Activated CD4-positive, alpha-beta T cell treated with anti-CD3 and anti-CD28 coated beads, Interleukin-2, amount 50 U/mL, for 48 hours (primary cell): ENCODE data around the gene KLHL12.

ENCODE experiments used
- DNase-seq, 2 experiments: peaks; one replicate each; pipeline ENCODE4 v3.0.0-alpha.2; 2020

The KLHL12 gene

GRCh38 chr1:202926581-202927491, at the start of gene KLHL12:
TSS of gene KLHL12 (minus strand) at chr1:202927234. CDS start at chr1:202925162, 2,072 bp downstream.
- peak; percentile 95 to 96 for DNase-seq

GRCh38 chr1:202976633-202977032, 49.6 kb upstream of the KLHL12 start:
- no peak for DNase-seq

DNA sequence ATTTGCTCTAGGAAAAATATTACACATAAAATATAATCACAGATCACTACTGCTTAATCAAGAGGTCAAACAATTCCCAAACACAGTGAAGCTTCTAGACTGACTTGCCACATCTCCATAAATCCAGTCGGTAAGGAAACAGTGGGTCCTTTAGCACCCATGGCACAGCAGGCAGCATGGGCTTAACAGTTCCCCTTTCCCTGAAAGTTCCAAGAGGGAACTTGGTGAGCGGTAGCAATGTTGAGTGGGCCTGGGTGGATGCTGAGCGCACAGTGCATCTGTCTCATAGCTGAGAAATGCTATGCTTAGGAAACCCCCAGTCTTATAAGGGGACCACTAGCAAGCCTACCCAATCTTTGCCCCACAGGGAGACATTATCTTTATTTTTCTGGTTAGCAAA, 47.8 kb upstream of the KLHL12 start:
- DNase-seq, result no peak

GRCh38 chr1:202972046-202972445, 45.0 kb upstream of the KLHL12 start:
- DNase-seq, result no peak

DNA sequence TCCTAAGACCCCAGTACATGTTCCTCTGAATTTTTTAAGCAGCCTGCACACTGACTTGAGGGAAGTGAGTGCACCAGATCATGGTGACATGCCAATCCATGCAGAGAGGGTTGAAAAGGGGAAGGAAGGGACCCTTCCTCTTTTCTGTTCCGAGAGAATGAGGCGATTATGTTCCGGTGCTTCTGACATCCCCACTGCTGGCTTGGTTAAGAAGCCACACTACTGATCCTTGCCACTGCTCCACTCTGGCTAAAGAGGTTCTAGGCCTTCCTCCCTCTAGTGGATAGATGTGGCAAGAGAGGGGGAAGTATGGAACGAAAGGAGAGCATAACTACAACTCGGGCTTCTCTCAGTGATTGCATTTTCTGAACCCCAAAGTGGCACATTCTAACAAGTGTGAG, 41.9 kb upstream of the KLHL12 start:
- peak; percentile 16 to 40 for DNase-seq

DNA sequence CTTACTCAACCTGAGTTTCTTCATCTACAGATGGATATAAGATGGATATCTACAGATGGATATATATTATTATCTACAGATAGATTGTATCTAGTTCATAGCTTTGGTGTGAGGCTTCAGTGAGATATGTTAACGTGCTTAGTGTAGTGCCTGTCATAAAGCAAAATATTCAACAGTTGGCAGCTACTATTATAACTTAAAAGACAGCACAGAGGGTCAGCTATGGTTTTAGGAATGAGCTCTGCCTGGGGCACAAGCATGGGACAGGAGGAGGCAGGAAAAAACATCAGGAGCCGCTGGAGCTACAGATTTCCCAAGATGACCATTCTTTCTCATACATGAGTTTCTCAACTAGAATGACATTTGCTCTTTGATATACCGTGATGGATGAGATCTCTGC, 41.3 kb upstream of the KLHL12 start:
- DNase-seq, result no peak

DNA sequence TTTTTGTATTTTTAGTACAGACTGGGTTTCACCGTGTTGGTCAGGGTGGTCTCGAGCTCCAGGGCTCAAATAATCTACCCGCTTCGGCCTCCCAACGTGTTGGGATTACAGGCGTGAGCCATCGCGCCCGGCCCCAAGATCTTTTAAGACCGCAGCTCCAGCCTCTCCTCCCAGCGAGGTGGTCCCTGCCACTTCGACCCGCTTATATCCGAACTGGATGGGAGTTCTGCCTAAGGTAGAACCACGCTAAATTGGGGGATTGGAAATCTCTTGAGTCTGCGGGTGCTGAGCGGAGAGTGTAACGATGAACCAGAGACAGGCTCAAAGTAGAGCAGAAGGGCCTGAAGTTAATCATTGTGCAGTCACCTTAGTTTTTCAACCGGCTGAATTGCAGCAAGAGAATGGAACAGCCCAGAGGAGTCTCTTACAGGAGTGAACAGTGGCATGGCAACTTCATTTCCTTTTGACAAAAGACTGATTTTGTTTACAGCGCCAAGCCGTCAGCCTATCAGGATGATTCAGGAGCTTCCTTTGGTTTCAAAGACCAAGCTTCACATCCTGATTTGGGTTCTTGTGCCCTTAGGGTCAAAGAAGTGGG, 40.7 kb upstream of the KLHL12 start:
- peak; percentile 14 to 16 for DNase-seq

DNA sequence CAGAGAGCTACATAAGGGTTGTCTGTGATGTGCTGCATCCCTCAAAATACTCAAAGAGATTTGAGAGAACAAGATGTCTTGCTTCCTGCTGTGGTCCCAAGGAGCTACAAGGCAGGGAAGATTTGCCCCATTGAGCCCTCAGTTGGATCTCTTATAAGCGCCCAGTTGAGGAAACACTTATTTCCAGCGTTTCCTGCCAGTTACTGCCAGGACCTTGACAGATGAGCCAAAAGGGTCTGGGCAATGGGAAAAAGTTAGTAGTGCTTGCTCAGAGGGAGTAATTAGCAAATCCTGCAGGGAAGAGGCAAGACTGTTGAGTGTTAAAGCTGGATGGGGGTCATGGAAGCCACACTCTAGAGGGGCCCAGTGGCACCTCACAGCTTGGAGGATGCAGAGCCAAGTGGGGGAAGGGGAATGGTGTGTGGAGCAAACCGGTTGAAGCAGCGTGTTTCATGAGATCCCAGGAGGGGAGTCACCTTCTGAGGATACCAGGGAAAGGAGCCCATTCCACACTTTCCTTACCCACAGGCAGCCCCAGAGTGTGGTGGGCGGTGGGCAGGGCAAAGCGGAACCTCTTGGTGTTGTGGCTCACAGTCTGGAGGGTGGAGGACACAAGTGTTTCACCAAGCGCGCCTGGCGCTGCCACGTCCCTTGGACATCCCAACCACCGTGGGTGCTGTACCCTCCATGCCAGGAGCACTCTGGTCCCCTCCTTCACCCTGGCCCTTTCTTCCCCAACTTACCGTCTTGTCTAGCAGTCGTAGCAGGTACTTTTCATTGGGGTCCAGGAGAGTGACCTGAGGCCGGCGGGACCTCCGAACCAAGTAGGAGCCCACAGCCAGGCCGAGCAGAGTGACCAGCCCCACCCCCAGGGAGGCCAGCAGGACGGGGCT, 39.2 kb upstream of the KLHL12 start:
- DNase-seq, result no peak

- DNase-seq, result no peak
These were observed 38.4 kb upstream of the KLHL12 start for GRCh38 chr1:202965422-202965821.

DNA sequence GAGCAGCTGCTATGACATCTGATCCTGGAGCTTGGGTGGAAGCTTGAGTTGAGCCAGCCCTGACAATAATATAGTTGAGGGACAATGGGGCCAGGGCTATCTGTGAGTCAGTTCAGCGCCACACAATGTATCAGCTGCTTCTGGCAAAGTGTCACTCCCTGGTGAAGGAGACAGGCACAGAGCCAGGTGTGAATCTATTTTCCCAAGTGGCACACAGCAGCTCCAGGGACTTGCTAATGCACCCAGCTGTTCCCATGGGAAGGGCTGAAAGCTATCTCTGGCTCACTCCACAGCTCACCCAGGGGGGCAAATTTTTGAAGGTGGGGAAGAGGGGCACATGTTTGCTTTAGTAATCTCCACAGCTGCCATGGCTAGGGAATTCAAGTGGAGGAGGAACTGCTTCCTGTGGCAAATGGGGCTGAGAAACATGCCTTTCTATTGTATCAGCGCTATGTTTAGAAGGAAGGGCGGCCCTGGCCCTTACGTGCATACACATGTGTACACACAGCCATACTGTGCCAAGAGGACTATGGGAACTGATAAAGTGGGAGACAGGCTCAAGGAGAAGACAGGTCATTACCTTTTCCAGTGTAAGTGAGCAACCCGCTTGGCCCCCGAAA, 37.9 kb upstream of the KLHL12 start:
- no peak for DNase-seq

DNA sequence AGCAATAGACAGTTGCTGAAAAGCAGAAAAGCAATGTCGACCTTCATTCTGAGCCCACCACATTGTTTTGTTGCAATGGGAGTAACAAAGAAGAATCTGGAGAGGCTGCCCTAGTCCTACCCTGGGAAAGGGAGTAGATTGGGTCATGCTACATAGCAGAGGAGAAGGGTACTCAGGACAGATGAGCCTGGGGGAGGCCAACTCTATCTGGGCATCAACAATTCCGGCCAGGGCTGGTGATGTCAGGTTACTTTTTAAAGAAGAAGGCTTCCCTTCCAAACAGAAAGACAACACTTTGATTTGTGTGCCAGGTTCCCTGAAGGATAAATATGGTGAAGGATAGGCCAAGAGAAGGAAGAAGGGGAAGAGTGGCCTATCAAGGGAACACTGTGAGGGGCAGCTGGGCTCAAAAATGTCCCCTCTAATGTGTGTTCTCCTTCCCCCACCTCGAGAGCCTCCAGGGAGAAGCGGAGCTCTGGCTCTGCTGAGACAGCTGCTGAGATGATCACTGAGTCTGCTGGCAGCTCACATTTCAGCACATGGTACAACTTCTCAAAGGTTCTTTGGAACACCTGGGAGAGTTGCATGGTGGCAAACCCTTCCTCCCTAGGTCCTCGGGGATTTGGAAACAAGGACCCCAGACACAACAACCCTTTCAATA, 34.3 kb upstream of the KLHL12 start:
- no peak for DNase-seq

DNA sequence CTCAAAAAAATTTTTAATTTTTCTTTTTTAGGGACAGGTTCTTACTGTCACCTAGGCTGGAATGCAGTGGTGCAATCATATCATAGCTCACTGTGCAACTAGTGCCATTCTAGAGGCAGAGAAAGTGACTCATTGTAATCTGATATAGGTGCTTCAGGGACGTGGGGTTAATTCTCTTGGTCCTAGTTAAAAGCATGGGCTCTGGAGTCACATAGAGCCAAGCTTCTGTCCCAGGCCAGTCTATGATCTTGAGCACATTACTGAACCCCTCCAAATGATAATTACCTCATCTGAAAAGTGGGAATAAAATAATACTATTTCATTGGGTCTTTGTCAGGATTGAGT, 32.2 kb upstream of the KLHL12 start:
- DNase-seq, result no peak

DNA sequence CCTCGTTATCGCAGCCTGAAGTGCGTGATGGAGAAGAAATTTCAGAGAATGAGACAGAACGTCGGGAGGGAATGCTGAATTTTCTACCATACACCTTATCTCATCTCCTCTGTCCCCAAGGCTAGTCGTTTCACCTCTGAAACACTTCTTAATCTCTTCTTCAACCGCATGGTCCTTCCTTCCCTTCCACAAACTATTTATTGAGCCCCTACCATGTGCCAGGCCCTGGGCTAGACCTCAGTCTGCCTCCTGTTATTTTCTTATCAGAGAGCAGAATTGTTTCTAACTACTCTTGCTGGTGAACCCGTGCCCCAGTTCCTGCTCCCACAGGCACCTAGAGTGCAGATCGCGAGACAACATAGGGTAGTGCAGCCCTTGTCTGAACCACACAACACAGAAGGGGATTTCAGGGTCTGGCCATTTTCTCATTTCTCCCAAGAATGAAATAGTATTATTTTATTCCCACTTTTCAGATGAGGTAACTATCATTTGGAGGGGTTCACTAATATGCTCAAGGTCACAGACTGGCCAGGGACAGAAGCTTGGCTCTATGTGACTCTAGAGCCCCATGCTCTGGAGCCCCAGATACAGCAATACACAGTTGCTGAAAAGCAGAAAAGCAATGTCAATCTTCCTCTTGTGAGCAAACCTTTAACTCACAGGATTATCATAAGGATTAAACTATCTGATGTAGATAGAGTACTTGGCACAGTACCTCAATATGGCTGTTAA, 31.7 kb upstream of the KLHL12 start:
- DNase-seq, result peak in 1 of 2 experiments; percentile 12

GRCh38 chr1:202957733-202958543, 30.9 kb upstream of the KLHL12 start, which contains the start of gene ADIPOR1:
TSS of gene ADIPOR1 (minus strand) at chr1:202958312. CDS start at chr1:202951070, 7,242 bp downstream.
- peak; percentile 92 to 94 for DNase-seq

GRCh38 chr1:202956969-202957368, 29.9 kb upstream of the KLHL12 start:
- no peak for DNase-seq

- DNase-seq, result no peak
These were observed 27.2 kb upstream of the KLHL12 start for GRCh38 chr1:202954057-202954745.

- no peak for DNase-seq
These were observed 26.4 kb upstream of the KLHL12 start for GRCh38 chr1:202953392-202953791.

DNA sequence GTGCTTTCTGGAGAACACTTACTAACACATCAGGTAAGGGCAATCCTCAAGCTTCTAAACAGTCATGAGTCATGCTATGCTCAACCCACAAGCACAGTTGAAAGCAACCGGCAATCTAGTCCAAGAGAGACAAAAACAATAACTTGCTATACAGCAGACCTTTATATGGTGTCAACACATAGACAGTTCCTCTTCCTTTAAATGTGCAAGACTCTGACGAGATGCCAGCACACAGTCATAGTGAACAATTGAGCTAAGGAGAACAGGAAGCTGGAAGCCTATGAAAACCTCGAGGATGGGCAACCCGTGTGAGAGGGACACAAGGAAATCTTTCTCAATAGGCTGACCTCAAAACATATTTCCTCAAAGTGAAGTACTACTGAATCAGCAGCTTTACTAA, 25.8 kb upstream of the KLHL12 start:
- no peak for DNase-seq

GRCh38 chr1:202952099-202952498, 25.1 kb upstream of the KLHL12 start:
- DNase-seq, result no peak

GRCh38 chr1:202951437-202951836, 24.4 kb upstream of the KLHL12 start:
- DNase-seq, result no peak
